PC-3 (cell line): Measurements from ENCODE around the gene SORBS2. TPM values are rescaled to one million over a fixed set of nuclear protein-coding genes. Genes with fewer than 3 reads are reported as not detected.

ENCODE experiments used
- ATAC-seq: fragments of 200-7000 bp; cut with Tn5 transposase; 2 replicates; pipeline ENCODE4 v1.9.1; 2020; ENCODE audit warnings: mild to moderate bottlenecking, moderate library complexity
- BruUV-seq: library from RNA; stranded (reverse); fragments of 400-500 nt; replicated peaks from 2 replicates; lab custom pipeline; 2021; lab: Mats Ljungman, UMichigan
- CTCF ChIA-PET: fragments of 300-600 bp; sonication (Branson Sonifier 250); formaldehyde crosslinking; loops from one replicate; lab custom pipeline; 2022; ENCODE audit warnings: antibody characterized with exemption; lab: Charles Lee
- POLR2A ChIA-PET: fragments of 300-600 bp; sonication (Branson Sonifier 250); formaldehyde crosslinking; loops from one replicate; lab custom pipeline; 2022; ENCODE audit warnings: antibody characterized with exemption; ENCODE audit not compliant: unreplicated experiment; lab: Charles Lee
- DNase-seq: peaks from one replicate; pipeline ENCODE4 v3.0.0-alpha.2; 2015
- H2AFZ ChIP-seq: fragments of 300-600 bp; sonication (generic); 2 replicates; pipeline ENCODE4 v1.6.0; 2016; ENCODE audit warnings: antibody characterized with exemption, low read length
- H3F3A ChIP-seq: fragments of 300-600 bp; sonication (generic); one replicate; pipeline ENCODE4 v1.6.0; 2017; ENCODE audit warnings: antibody characterized with exemption, low read length, control low read depth, mild to moderate bottlenecking; ENCODE audit not compliant: unreplicated experiment
- H3K27ac ChIP-seq: fragments of 300-600 bp; sonication (generic); 2 replicates; pipeline ENCODE4 v1.5.1; 2016; ENCODE audit warnings: mild to moderate bottlenecking, low read length
- H3K27me3 ChIP-seq: fragments of 300-600 bp; sonication (generic); 2 replicates; pipeline ENCODE4 v1.6.1; 2016; ENCODE audit warnings: low read length, mixed read lengths
- H3K36me3 ChIP-seq: fragments of 300-600 bp; sonication (generic); 2 replicates; pipeline ENCODE4 v1.6.1; 2016; ENCODE audit warnings: low read depth, mixed run types, low read length, mixed read lengths
- H3K4me1 ChIP-seq: fragments of 300-600 bp; sonication (generic); 2 replicates; pipeline ENCODE4 v1.5.1; 2016; ENCODE audit warnings: low read length; ENCODE audit not compliant: insufficient read depth
- H3K4me2 ChIP-seq: fragments of 300-600 bp; sonication (generic); 2 replicates; pipeline ENCODE4 v1.6.0; 2016; ENCODE audit warnings: low read length
- H3K4me3 ChIP-seq: fragments of 300-600 bp; sonication (generic); 2 replicates; pipeline ENCODE4 v1.5.1; 2016; ENCODE audit warnings: mild to moderate bottlenecking, low read length, mixed read lengths
- H3K79me2 ChIP-seq: fragments of 300-600 bp; sonication (generic); 2 replicates; pipeline ENCODE4 v1.6.1; 2017; ENCODE audit warnings: low read length, mixed read lengths
- H3K9ac ChIP-seq: fragments of 300-600 bp; sonication (generic); 2 replicates; pipeline ENCODE4 v1.6.0; 2016; ENCODE audit warnings: mild to moderate bottlenecking, low read length
- H3K9me2 ChIP-seq: fragments of 300-600 bp; sonication (generic); replicated peaks from 2 replicates; pipeline ENCODE4 v1.6.1; 2016; ENCODE audit warnings: mixed run types, low read length, mixed read lengths
- H3K9me3 ChIP-seq: fragments of 300-600 bp; sonication (generic); 2 replicates; pipeline ENCODE4 v1.6.1; 2016; ENCODE audit warnings: low read length, mixed read lengths
- H4K20me1 ChIP-seq: fragments of 300-600 bp; sonication (generic); 2 replicates; pipeline ENCODE4 v1.6.1; 2016; ENCODE audit warnings: low read length, mixed read lengths
- CTCF ChIP-seq: fragments of 300-600 bp; sonication (generic); conservative IDR thresholded peaks from 2 replicates; pipeline ENCODE4 v1.5.1; 2017; ENCODE audit warnings: antibody characterized with exemption, low read depth, mild to moderate bottlenecking, low read length
- EZH2 ChIP-seq: fragments of 300-600 bp; sonication (generic); IDR thresholded peaks from one replicate; pipeline ENCODE4 v1.6.1; 2017; ENCODE audit warnings: antibody characterized with exemption, mild to moderate bottlenecking, low read length; ENCODE audit not compliant: unreplicated experiment
- EZH2phosphoT487 ChIP-seq: fragments of 300-600 bp; sonication (generic); IDR thresholded peaks from 2 replicates; pipeline ENCODE4 v1.6.1; 2018; ENCODE audit warnings: mild to moderate bottlenecking, antibody characterized with exemption, low read length, borderline replicate concordance
- intact Hi-C: fragments of 100-400 bp; cut with micrococcal nuclease; formaldehyde crosslinking; loops from 2 replicates; pipeline ENCODE4 v1.9.0; 2023
- total RNA-seq: library from RNA; depleted of rRNA; stranded (reverse); fragments of >200 nt; gene quantifications from 2 replicates; pipeline ENCODE4 v1.2.3, GENCODE V29; 2014

Gene SORBS2
- total RNA-seq, 1 experiment from 2014 or later = 3.6 TPM

DNA sequence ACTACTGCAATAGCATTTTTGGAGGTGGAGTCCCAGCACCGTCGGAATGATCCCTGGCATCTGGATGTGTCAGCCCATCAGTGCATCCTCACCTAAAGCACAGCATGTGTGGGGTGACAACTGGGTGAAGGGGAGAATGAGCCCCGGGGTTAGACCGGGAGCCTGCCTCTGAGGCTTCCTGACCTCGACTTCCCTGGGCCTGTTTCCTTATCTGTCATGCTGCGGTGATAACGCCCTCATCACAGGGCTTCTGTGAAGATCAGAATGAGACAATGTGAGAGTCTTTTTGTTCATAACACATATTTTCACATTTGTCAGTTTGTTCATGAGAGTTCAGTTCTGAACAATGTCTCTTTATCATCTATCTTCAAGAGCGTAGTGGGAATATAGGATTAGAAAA is 245.6 kb downstream of the SORBS2 start:
- Histone ChIP-seq H3K4me3 (no peak overlapping the region), H4K20me1 (no peaks in the 10 kb centered on the region), H3K9me3 (no peaks in the 10 kb centered on the region), H3K27ac (no peak overlapping the region), H3K27me3 (no peaks in the 10 kb centered on the region), H3K79me2 (no peaks in the 10 kb centered on the region), H3K9me2 (no peaks in the 10 kb centered on the region), H2AFZ (no peak overlapping the region), H3K4me1 (no peaks in the 10 kb centered on the region), H3K9ac (no peak overlapping the region), H3K4me2 (no peak overlapping the region), H3K36me3 (no peaks in the 10 kb centered on the region), H3F3A (no peaks in the 10 kb centered on the region)
- intact Hi-C loops = no loop called here
- TF ChIP-seq CTCF = no peak
- no peak for TF ChIP-seq EZH2phosphoT487
- no peak for TF ChIP-seq EZH2
- CTCF ChIA-PET = no interaction called here
- no peak for ATAC-seq
- DNase-seq = no peak
- BruUV-seq = no TSS peak
- POLR2A ChIA-PET = no interaction called here

DNA sequence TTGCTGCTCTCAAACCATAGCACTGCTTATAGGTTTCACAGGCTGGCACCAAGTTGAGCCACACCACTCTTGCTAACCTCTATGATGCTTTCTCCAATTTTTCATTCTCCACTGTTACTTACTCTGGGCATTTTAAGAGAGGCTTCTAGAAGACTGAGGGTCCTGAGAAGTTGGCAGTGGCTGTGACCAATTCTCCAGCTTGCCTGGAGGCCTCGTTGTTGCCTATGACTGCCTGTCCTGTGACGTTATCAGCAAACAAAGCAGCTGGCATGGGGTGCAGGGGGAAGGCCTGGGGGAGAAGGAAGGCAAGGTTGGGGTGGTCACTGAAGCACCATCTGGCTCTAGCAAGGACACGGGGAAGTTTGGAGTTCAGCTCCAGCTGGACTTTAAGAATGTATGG is 246.3 kb downstream of the SORBS2 start:
- Histone ChIP-seq H3K27ac (no peak overlapping the region), H3K79me2 (no peaks in the 10 kb centered on the region), H3K9me2 (no peaks in the 10 kb centered on the region), H3K4me3 (no peak overlapping the region), H3K4me1 (no peaks in the 10 kb centered on the region), H3F3A (no peaks in the 10 kb centered on the region), H3K9me3 (no peaks in the 10 kb centered on the region), H3K27me3 (no peaks in the 10 kb centered on the region), H2AFZ (no peak overlapping the region), H4K20me1 (no peaks in the 10 kb centered on the region), H3K36me3 (no peaks in the 10 kb centered on the region), H3K9ac (no peak overlapping the region), H3K4me2 (no peak overlapping the region)
- POLR2A ChIA-PET = no interaction called here
- CTCF ChIA-PET = no interaction called here
- ATAC-seq (no peak), DNase-seq (no peak)
- intact Hi-C loops = no loop called here
- TF ChIP-seq CTCF (no peak), EZH2phosphoT487 (no peak), EZH2 (no peak)
- no TSS peak for BruUV-seq

DNA sequence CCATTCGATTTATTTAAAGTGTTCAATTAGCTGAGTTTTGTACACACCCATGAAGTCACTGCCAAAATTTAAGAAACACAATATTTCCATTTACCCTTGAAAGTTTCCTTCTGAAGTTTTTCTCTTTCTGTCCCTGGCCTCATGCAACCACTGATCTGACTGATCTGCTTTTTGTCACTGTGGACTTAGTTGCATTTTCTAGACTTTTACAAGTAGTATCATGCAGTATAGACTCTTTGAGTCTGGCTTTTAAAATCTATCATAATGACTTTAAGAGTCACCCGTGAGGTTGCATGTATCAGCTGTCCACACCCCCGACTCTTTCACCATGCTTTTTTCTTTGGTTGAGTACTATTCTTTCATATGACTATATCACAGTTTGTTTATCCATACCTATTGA is 247.6 kb downstream of the SORBS2 start:
- intact Hi-C loops = no loop called here

More for the DNA sequence above, 247.6 kb downstream of the SORBS2 start:
- POLR2A ChIA-PET = no interaction called here
- TF ChIP-seq CTCF (no peak), EZH2 (no peak), EZH2phosphoT487 (no peak)
- Histone ChIP-seq H3K9me2 (no peaks in the 10 kb centered on the region), H3K9ac (no peak overlapping the region), H3K4me2 (no peak overlapping the region), H3K4me3 (no peak overlapping the region), H3F3A (no peaks in the 10 kb centered on the region), H2AFZ (no peak overlapping the region), H3K27me3 (no peaks in the 10 kb centered on the region), H3K4me1 (peaks cover 3% of the 10 kb centered on the region; the same call in 1 of the 2 replicates), H3K9me3 (no peaks in the 10 kb centered on the region), H4K20me1 (no peaks in the 10 kb centered on the region), H3K79me2 (no peaks in the 10 kb centered on the region), H3K27ac (no peak overlapping the region), H3K36me3 (no peaks in the 10 kb centered on the region)
- no TSS peak for BruUV-seq
- CTCF ChIA-PET = no interaction called here
- no peak for DNase-seq
- ATAC-seq = no peak
